GM12878 (cell line): ENCODE data around the gene PHF23. TPM values are rescaled to one million over a fixed set of nuclear protein-coding genes. Genes with fewer than 3 reads are reported as not detected.

Experiments used
- ATAC-seq: fragments of 200-7000 bp; cut with Tn5 transposase; 3 replicates; pipeline ENCODE4 v1.9.1; 2020; ENCODE audit warnings: mild to moderate bottlenecking, moderate library complexity
- BruUV-seq: library from RNA; stranded (reverse); fragments of 400-500 nt; replicated peaks from 2 replicates; lab custom pipeline; 2021; lab: Mats Ljungman, UMichigan
- CTCF ChIA-PET: fragments of 300-600 bp; sonication (Branson Sonifier 250); formaldehyde crosslinking; extraction: SDS; loops from one replicate; lab custom pipeline; 2021; ENCODE audit warnings: inconsistent platforms; lab: Yijun Ruan, JAX
- POLR2A ChIA-PET: fragments of 350-600 bp; formaldehyde crosslinking; extraction: SDS; loops from one replicate; lab custom pipeline; 2021; ENCODE audit warnings: inconsistent platforms; lab: Charles Lee
- RAD21 ChIA-PET: fragments of 300-600 bp; sonication (Branson Sonifier 250); formaldehyde crosslinking; loops from one replicate; lab custom pipeline; 2023; ENCODE audit warnings: antibody characterized with exemption; ENCODE audit not compliant: unreplicated experiment; lab: Charles Lee
- SMC1A ChIA-PET: fragments of 300-600 bp; sonication (Branson Sonifier 250); formaldehyde crosslinking; loops from one replicate; lab custom pipeline; 2023; ENCODE audit not compliant: unreplicated experiment, uncharacterized antibody; lab: Charles Lee
- DNase-seq: peaks from one replicate; pipeline ENCODE4 v3.0.0-alpha.2; 2011; ENCODE audit warnings: low read depth, low spot score
- FAIRE-seq: peaks from 3 replicates; lab custom pipeline; 2011; peaks lifted over from hg19 to GRCh38; lab: Jason Lieb, UNC
- H2AFZ ChIP-seq: 2 replicates; pipeline ENCODE4 v1.6.0; 2011; ENCODE audit warnings: low read depth, low read length, control low read depth; ENCODE audit not compliant: control insufficient read depth
- H3K27ac ChIP-seq: 2 replicates; pipeline ENCODE4 v1.5.1; 2011; ENCODE audit warnings: control low read depth; ENCODE audit not compliant: control insufficient read depth, insufficient read depth
- H3K27me3 ChIP-seq, 2 experiments: replicated peaks in 1 of 2; 2 replicates each; pipeline versions ENCODE4 v1.6.0 to v1.6.1; 2011; ENCODE audit warnings: low read length in 1 of 2; ENCODE audit not compliant: control insufficient read depth in 2 of 2, insufficient read depth in 2 of 2
- H3K36me3 ChIP-seq, 2 experiments: 2 replicates each; pipeline ENCODE4 v1.5.1; 2011; ENCODE audit warnings: low read length in 1 of 2; ENCODE audit not compliant: control insufficient read depth in 2 of 2, insufficient read depth in 2 of 2
- H3K4me1 ChIP-seq: 2 replicates; pipeline ENCODE4 v1.6.1; 2011; ENCODE audit warnings: mild to moderate bottlenecking, low read length, moderate library complexity, mixed read lengths; ENCODE audit not compliant: control insufficient read depth, insufficient read depth
- H3K4me2 ChIP-seq: 2 replicates; pipeline ENCODE4 v1.6.0; 2011; ENCODE audit warnings: control low read depth; ENCODE audit not compliant: control insufficient read depth, insufficient read depth
- H3K4me3 ChIP-seq: fragments of 200-600 bp; sonication (generic); 2 replicates; pipeline ENCODE4 v1.5.1; 2016
- H3K79me2 ChIP-seq: 2 replicates; pipeline ENCODE4 v1.6.0; 2011; ENCODE audit warnings: low read length; ENCODE audit not compliant: control insufficient read depth, insufficient read depth
- H3K9ac ChIP-seq: 2 replicates; pipeline ENCODE4 v1.8.0; 2011; ENCODE audit warnings: low read length, control low read depth, mixed read lengths; ENCODE audit not compliant: control insufficient read depth, insufficient read depth
- H3K9me3 ChIP-seq: replicated peaks from 3 replicates; pipeline ENCODE4 v1.5.1; 2011; ENCODE audit warnings: mild to moderate bottlenecking, low read length; ENCODE audit not compliant: control insufficient read depth, insufficient read depth
- H4K20me1 ChIP-seq: 2 replicates; pipeline ENCODE4 v1.6.0; 2011; ENCODE audit not compliant: control insufficient read depth, insufficient read depth
- ASH2L ChIP-seq: fragments of 300-600, 200-600 bp; sonication (generic); IDR thresholded peaks from 2 replicates; pipeline ENCODE4 v1.6.1; 2017; ENCODE audit warnings: low read depth, mild to moderate bottlenecking, borderline replicate concordance
- ATF2 ChIP-seq: IDR thresholded peaks from 2 replicates; pipeline ENCODE4 v1.6.1; 2012; ENCODE audit warnings: low read length, inconsistent platforms
- ATF7 ChIP-seq: fragments of 450-650 bp; IDR thresholded peaks from 2 replicates; pipeline ENCODE4 v1.6.1; 2016; ENCODE audit warnings: low read depth, mild to moderate bottlenecking
- CBX5 ChIP-seq: sonication (generic); IDR thresholded peaks from 2 replicates; pipeline ENCODE4 v1.6.1; 2016; ENCODE audit warnings: low read depth, moderate library complexity, mild to moderate bottlenecking, inconsistent platforms
- HDAC6 ChIP-seq: fragments of 200-600 bp; sonication (generic); IDR thresholded peaks from one replicate; pipeline ENCODE4 v1.8.0; 2017; ENCODE audit warnings: antibody characterized with exemption; ENCODE audit not compliant: unreplicated experiment
- JUNB ChIP-seq: IDR thresholded peaks from 2 replicates; pipeline ENCODE4 v1.6.1; 2016; ENCODE audit warnings: antibody characterized with exemption, mild to moderate bottlenecking
- MTA2 ChIP-seq: fragments of 450-650 bp; IDR thresholded peaks from 2 replicates; pipeline ENCODE4 v1.6.1; 2016; ENCODE audit warnings: low read depth, mild to moderate bottlenecking, moderate library complexity
- NR2C2 ChIP-seq: IDR thresholded peaks from 2 replicates; pipeline ENCODE4 v1.6.1; 2011; ENCODE audit warnings: borderline replicate concordance, low read depth; ENCODE audit not compliant: control insufficient read depth, insufficient read length
- RB1 ChIP-seq: fragments of 450-650 bp; formaldehyde crosslinking; IDR thresholded peaks from 2 replicates; pipeline ENCODE4 v1.6.1; 2017; ENCODE audit warnings: mild to moderate bottlenecking, borderline replicate concordance
- RBBP5 ChIP-seq: fragments of 200-600 bp; sonication (generic); conservative IDR thresholded peaks from 2 replicates; pipeline ENCODE4 v1.6.1; 2016
- SMAD1 ChIP-seq: fragments of 450-650 bp; IDR thresholded peaks from 2 replicates; pipeline ENCODE4 v1.6.1; 2018; ENCODE audit warnings: mild to moderate bottlenecking, low read depth; ENCODE audit not compliant: partially characterized antibody
- USF1 ChIP-seq: IDR thresholded peaks from 2 replicates; pipeline ENCODE4 v1.6.1; 2011; ENCODE audit warnings: borderline replicate concordance, low read depth, mild to moderate bottlenecking, moderate library complexity, mixed read lengths, low read length; ENCODE audit not compliant: insufficient read depth; ENCODE audit errors: extremely low read length
- ZNF622 ChIP-seq: fragments of 450-650 bp; IDR thresholded peaks from 2 replicates; pipeline ENCODE4 v1.6.1; 2017; ENCODE audit warnings: mild to moderate bottlenecking, inconsistent platforms
- WGBS: methylation state at CpG from one replicate; pipeline ENCODE4 v1.1.6; 2016; ENCODE audit warnings: low lambda C conversion rate; ENCODE audit not compliant: insufficient replicate concordance, insufficient coverage; ENCODE audit errors: missing lambda C conversion rate; 5-methylcytosine and 5-hydroxymethylcytosine counted together
- in situ Hi-C: fragments of 300-500 bp; cut with MboI; formaldehyde crosslinking; loops from 9 replicates; pipeline ENCODE4 v1.14.3; 2018; ENCODE audit warnings: mixed read lengths
- intact Hi-C: fragments of 100-400 bp; cut with micrococcal nuclease; formaldehyde crosslinking; loops from one replicate; pipeline ENCODE4 v1.14.2; 2022; ENCODE audit not compliant: unreplicated experiment
- polyA plus RNA-seq, 11 experiments: library from polyadenylated mRNA; depleted of rRNA in 4 of 11; unstranded in 6 of 11; stranded (reverse) in 5 of 11; fragments of >200 nt; fragmentation: Nextera tagmentation in 4 of 11; fragmentation: Illumina TruSeq in 1 of 11; extraction: Ambion mirVana in 4 of 11; extraction: Trizol in 1 of 11; gene quantifications; 1 replicate in 1 of 11; 2 replicates in 10 of 11; pipeline versions ENCODE4 v1.2.1 to v1.2.3, GENCODE V29; 2011 to 2016; ENCODE audit warnings: inconsistent platforms in 2 of 11, missing spikeins in 2 of 11, low read depth in 1 of 11
- total RNA-seq, 4 experiments: library from RNA; depleted of rRNA in 3 of 4; stranded (reverse); fragments of >200 nt in 3 of 4; fragmentation: Illumina TruSeq in 1 of 4; extraction: Trizol in 1 of 4; gene quantifications; 2 replicates each; pipeline versions ENCODE4 v1.2.1 to v1.2.3, GENCODE V29; 2013 to 2021
- TF ChIP-seq, protein P1 (sequence below): fragments of 450-650 bp; IDR thresholded peaks from 2 replicates; pipeline ENCODE4 v1.6.1; 2017; ENCODE audit warnings: antibody characterized with exemption, mild to moderate bottlenecking, moderate library complexity

The PHF23 gene
- total and polyA plus RNA-seq, 10 of the 15 experiments (the other 5 are each of a cell fraction or from before 2014, with no cell fraction given), result 8.2 to 84.8 (median 32.6) TPM

GRCh38 chr17:7218166-7218565 lies 21.1 kb downstream of the PHF23 start:
- DNase-seq (no peak), FAIRE-seq (no peak)
- CTCF ChIA-PET, result interaction anchor here (5.1 kb wide), 1 partner anchor 79 kb away, joined by 60 read pairs; no protein-coding TSS in a partner anchor
- Histone ChIP-seq H3K4me3 (no peak overlapping the region), H3K36me3 (peaks cover 3 to 10% of the 10 kb centered on the region in 2 experiments; a peak in 3 of 4 replicates), H3K9ac (no peak overlapping the region), H4K20me1 (no peaks in the 10 kb centered on the region), H3K27me3 (no peaks in the 10 kb centered on the region), H3K27ac (no peak overlapping the region)
- intact Hi-C loops, result no loop called here
- 71% methylated on average over 6 of the region's 6 CpGs for WGBS
- TF ChIP-seq ATF2 (no peak), USF1 (no peak), ASH2L (no peak), RBBP5 (no peak), ATF7 (no peak), HDAC6 (no peak), JUNB (no peak), CBX5 (no peak), MTA2 (no peak), RB1 (no peak), ZNF622 (no peak), SMAD1 (no peak), NR2C2 (no peak)
- TF ChIP-seq, protein P1, sequence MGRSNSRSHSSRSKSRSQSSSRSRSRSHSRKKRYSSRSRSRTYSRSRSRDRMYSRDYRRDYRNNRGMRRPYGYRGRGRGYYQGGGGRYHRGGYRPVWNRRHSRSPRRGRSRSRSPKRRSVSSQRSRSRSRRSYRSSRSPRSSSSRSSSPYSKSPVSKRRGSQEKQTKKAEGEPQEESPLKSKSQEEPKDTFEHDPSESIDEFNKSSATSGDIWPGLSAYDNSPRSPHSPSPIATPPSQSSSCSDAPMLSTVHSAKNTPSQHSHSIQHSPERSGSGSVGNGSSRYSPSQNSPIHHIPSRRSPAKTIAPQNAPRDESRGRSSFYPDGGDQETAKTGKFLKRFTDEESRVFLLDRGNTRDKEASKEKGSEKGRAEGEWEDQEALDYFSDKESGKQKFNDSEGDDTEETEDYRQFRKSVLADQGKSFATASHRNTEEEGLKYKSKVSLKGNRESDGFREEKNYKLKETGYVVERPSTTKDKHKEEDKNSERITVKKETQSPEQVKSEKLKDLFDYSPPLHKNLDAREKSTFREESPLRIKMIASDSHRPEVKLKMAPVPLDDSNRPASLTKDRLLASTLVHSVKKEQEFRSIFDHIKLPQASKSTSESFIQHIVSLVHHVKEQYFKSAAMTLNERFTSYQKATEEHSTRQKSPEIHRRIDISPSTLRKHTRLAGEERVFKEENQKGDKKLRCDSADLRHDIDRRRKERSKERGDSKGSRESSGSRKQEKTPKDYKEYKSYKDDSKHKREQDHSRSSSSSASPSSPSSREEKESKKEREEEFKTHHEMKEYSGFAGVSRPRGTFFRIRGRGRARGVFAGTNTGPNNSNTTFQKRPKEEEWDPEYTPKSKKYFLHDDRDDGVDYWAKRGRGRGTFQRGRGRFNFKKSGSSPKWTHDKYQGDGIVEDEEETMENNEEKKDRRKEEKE, result no peak
- TF ChIP-seq, all 136 proteins: peak for 0
- Histone ChIP-seq H3K4me2 (no peak overlapping the region), H3K79me2 (peaks cover 14% of the 10 kb centered on the region), H3K9me3 (no peaks in the 10 kb centered on the region), H3K4me1 (peaks cover 22% of the 10 kb centered on the region), H2AFZ (no peak overlapping the region)
- in situ Hi-C loops, result no loop called here
- no peak for ATAC-seq
- ChIA-PET RAD21 (interaction anchor here (3.2 kb wide), 1 partner anchor 78 kb away, joined by 44 read pairs; no protein-coding TSS in a partner anchor), SMC1A (interaction anchor here (4.8 kb wide), 1 partner anchor 24 kb away, joined by 34 read pairs; the partner anchor contains the start of gene GABARAP), POLR2A (interaction anchor here (1.0 to 5.9 kb wide), 4 partner anchors 16 to 118 kb away, joined by 3 to 60 read pairs (median 36); partner anchors contain the start of genes ACAP1, CTDNEP1, DVL2 and ELP5)
- no TSS peak for BruUV-seq
